ENCODE measurements around the gene IKZF1. TPM values are rescaled to one million over a fixed set of nuclear protein-coding genes. Genes with fewer than 3 reads are reported as not detected.

IKZF1 gene
- total and polyA plus RNA-seq, 2 of the 4 experiments (the other 2 are of a cell fraction) = not detected

GRCh38 chr7:50287129-50287528 lies 17.4 kb upstream of the IKZF1 start:
- WGBS, 2 experiments (ENCODE audit: extremely low coverage in 2 of 2, insufficient read length in 1 of 2) = no CpG with 5 or more reads among the region's 1 CpG
- Histone ChIP-seq H3K79me1 (ENCODE audit: low read depth in 1 of 2, low read length in 2 of 2) (no peaks in the 10 kb centered on the region), H2BK120ac (ENCODE audit: low read depth, low read length) (no peak overlapping the region), H3K56ac (ENCODE audit: extremely low read depth, insufficient read depth, low read length) (no peak overlapping the region), H3K9ac (ENCODE audit: low read depth, low read length) (no peak overlapping the region), H2AK9ac (replicated peaks; ENCODE audit: low read depth, low read length, poor library complexity) (no peak overlapping the region), H4K8ac (ENCODE audit: low read depth in 2 of 2, low read length in 2 of 2) (no peak overlapping the region), H3K14ac (replicated peaks; ENCODE audit: low read depth, low read length) (no peak overlapping the region), H4K91ac (ENCODE audit: insufficient read depth, low read depth, low read length) (no peak overlapping the region), H2BK20ac (ENCODE audit: low read depth, low read length) (no peak overlapping the region), H3K4me2 (ENCODE audit: low read depth, low read length) (no peak overlapping the region), H4K5ac (ENCODE audit: low read depth, low read length) (no peak overlapping the region), H3K4ac (ENCODE audit: low read depth, low read length) (no peak overlapping the region), H3K9me3 (ENCODE audit: control insufficient read depth, insufficient read depth, low read length) (no peaks in the 10 kb centered on the region), H3K18ac (ENCODE audit: low read depth, low read length) (no peak overlapping the region), H3K36me3 (ENCODE audit: control insufficient read depth, insufficient read depth, low read length) (no peaks in the 10 kb centered on the region), H2BK15ac (ENCODE audit: low read depth, low read length) (no peak overlapping the region), H4K20me1 (ENCODE audit: insufficient read depth, low read length) (no peaks in the 10 kb centered on the region), H3K27ac (ENCODE audit: insufficient read depth, low read length) (no peak overlapping the region), H3K4me1 (ENCODE audit: control insufficient read depth, insufficient read depth, low read length) (no peaks in the 10 kb centered on the region), H3K9me1 (ENCODE audit: insufficient read depth, low read length) (no peaks in the 10 kb centered on the region), H3K27me3 (ENCODE audit: control insufficient read depth, insufficient read depth, low read length) (no peaks in the 10 kb centered on the region), H2BK5ac (ENCODE audit: low read depth, low read length, poor library complexity, severe bottlenecking) (no peak overlapping the region), H2AK5ac (ENCODE audit: low read depth, low read length) (no peak overlapping the region), H2AFZ (replicated peaks; ENCODE audit: low read length, poor library complexity) (no peak overlapping the region), H3K4me3 (ENCODE audit: insufficient read depth, low read depth, low read length) (no peak overlapping the region), H3K23ac (ENCODE audit: low read depth, low read length) (no peak overlapping the region)
- CTCF ChIA-PET = no interaction called here
- POLR2A ChIA-PET (ENCODE audit: unreplicated experiment) = no interaction called here
- in situ Hi-C loops (cut with MboI; ENCODE audit: low sequenced_read_pairs) (no loop called here), intact Hi-C loops (cut with micrococcal nuclease) (no loop called here), dilution Hi-C loops (cut with HindIII; ENCODE audit: low sequenced_read_pairs, unreplicated experiment) (no loop called here)
- DNase-seq = no peak
- BruUV-seq (replicated peaks) = no TSS peak
- TF ChIP-seq USF2 (IDR thresholded peaks at IDR 0.05; ENCODE audit: low read depth, low read length) (no peak), ELK1 (IDR thresholded peaks at IDR 0.05; ENCODE audit: borderline replicate concordance, low read depth, low read length) (no peak), MAZ (IDR thresholded peaks at IDR 0.05; ENCODE audit: borderline replicate concordance, low read depth, low read length) (no peak), SMC3 (IDR thresholded peaks at IDR 0.05; ENCODE audit: low read depth, low read length) (no peak), NFE2L2 (IDR thresholded peaks at IDR 0.05; ENCODE audit: low read depth, low read length) (no peak), FOS (IDR thresholded peaks at IDR 0.05; ENCODE audit: low read depth, low read length) (no peak), CEBPB (IDR thresholded peaks at IDR 0.05; ENCODE audit: low read depth, low read length) (no peak), RCOR1 (IDR thresholded peaks at IDR 0.05; ENCODE audit: insufficient replicate concordance, low read length) (no peak), POLR2A (IDR thresholded peaks at IDR 0.05; ENCODE audit: low read depth, low read length) (no peak), CHD1 (IDR thresholded peaks at IDR 0.05; ENCODE audit: low read depth, low read length) (no peak)
- ATAC-seq (ENCODE audit: low read depth) = no peak
